Skin of body (tissue), 2 donors: ENCODE results near the gene CTSF. TPM values are rescaled to one million over a fixed set of nuclear protein-coding genes. Genes with fewer than 3 reads are reported as not detected.
"Not testable (repeated sequence)": the region's sequence is repeated elsewhere in the genome, so short reads cannot be mapped to it uniquely, and the experiment has no call there.

Source experiments
- DNase-seq: peaks from one replicate; lab custom pipeline; 2025; lab: John Stamatoyannopoulos, UW
- total RNA-seq: library from RNA; depleted of rRNA; stranded (reverse); fragments of >200 nt; gene quantifications from one replicate; pipeline ENCODE4 v1.2.3, GENCODE V29; 2014

CTSF gene
- total RNA-seq, 1 donor from 2014 or later: 20.0 TPM

- no peak for DNase-seq
These were observed 8.3 kb downstream of the CTSF start for GRCh38 chr11:66559866-66560676.

- no peak for DNase-seq
These were observed 9.1 kb downstream of the CTSF start for GRCh38 chr11:66559142-66559865.

GRCh38 chr11:66557733-66558326, 10.6 kb downstream of the CTSF start:
- DNase-seq: no peak

GRCh38 chr11:66556086-66556485, 12.3 kb downstream of the CTSF start:
- DNase-seq: no peak

GRCh38 chr11:66555416-66555815, 13.0 kb downstream of the CTSF start:
- no peak for DNase-seq

- DNase-seq: no peak
These were observed 13.8 kb downstream of the CTSF start for GRCh38 chr11:66554602-66555001.

GRCh38 chr11:66550887-66551286, 17.5 kb downstream of the CTSF start:
- no peak for DNase-seq

GRCh38 chr11:66549696-66550095, 18.7 kb downstream of the CTSF start:
- no peak for DNase-seq

GRCh38 chr11:66548774-66549630, 19.4 kb downstream of the CTSF start:
- no peak for DNase-seq

- DNase-seq: no peak
These were observed 20.4 kb downstream of the CTSF start for GRCh38 chr11:66548041-66548440.

GRCh38 chr11:66547662-66548009, 20.8 kb downstream of the CTSF start:
- no peak for DNase-seq

GRCh38 chr11:66546966-66547661, 21.3 kb downstream of the CTSF start:
- no peak for DNase-seq

- no peak for DNase-seq
These were observed 21.9 kb downstream of the CTSF start, which contains the start of gene ACTN3 for GRCh38 chr11:66546368-66546965. Gene ACTN3, plus strand, starts transcription at chr11:66546903. Its CDS starts 35 bp downstream, at chr11:66546938.

- peak; percentile 80 for DNase-seq
These were observed 22.6 kb downstream of the CTSF start, which contains the start of gene ZDHHC24 for GRCh38 chr11:66545701-66546367. Gene ZDHHC24, minus strand, starts transcription at chr11:66546048. Its CDS starts 45 bp downstream, at chr11:66546003.

GRCh38 chr11:66544952-66545351, 23.5 kb downstream of the CTSF start:
- not testable (repeated sequence) for DNase-seq

GRCh38 chr11:66543263-66544107, 24.9 kb downstream of the CTSF start:
- DNase-seq: peak; percentile 21

- no peak for DNase-seq
These were observed 26.0 kb downstream of the CTSF start for GRCh38 chr11:66542362-66542761.

GRCh38 chr11:66541892-66542291, 26.5 kb downstream of the CTSF start:
- DNase-seq: no peak

- DNase-seq: not testable (repeated sequence)
These were observed 27.8 kb downstream of the CTSF start for GRCh38 chr11:66540598-66540997.
